Measurements from ENCODE around the gene FRMD8. TPM values are rescaled to one million over a fixed set of nuclear protein-coding genes. Genes with fewer than 3 reads are reported as not detected.

Gene FRMD8
- total RNA-seq, 1 experiment from 2014 or later = 40.2 TPM

- CTCF ChIA-PET = interaction anchor here (1.0 to 1.5 kb wide), 2 partner anchors 8 to 41 kb away, joined by 4 to 5 read pairs; no protein-coding TSS in a partner anchor
- Mint-ChIP-seq H3K4me1 (ENCODE audit: low read depth, unreplicated experiment) (peaks cover 54% of the 10 kb centered on the region), H3K9me3 (ENCODE audit: low read depth, unreplicated experiment) (no peaks in the 10 kb centered on the region), H3K36me3 (ENCODE audit: insufficient read depth, unreplicated experiment) (peaks cover 37% of the 10 kb centered on the region), H3K4me3 (ENCODE audit: low read depth, unreplicated experiment) (no peak overlapping the region), H3K27ac (ENCODE audit: unreplicated experiment) (peak overlapping the region; percentile 39), H3K27me3 (ENCODE audit: unreplicated experiment) (no peaks in the 10 kb centered on the region)
- DNase-seq = no peak
- BruUV-seq (replicated peaks) = no TSS peak
- intact Hi-C loops (cut with micrococcal nuclease; ENCODE audit: unreplicated experiment) = no loop called here
- no peak for TF ChIP-seq CTCF (IDR thresholded peaks at IDR 0.05; ENCODE audit: unreplicated experiment)
Observed at GRCh38 chr11:65378928-65379638, 7.4 kb upstream of the FRMD8 start.

GRCh38 chr11:65379698-65380459 is 6.6 kb upstream of the FRMD8 start:
- no peak for DNase-seq
- CTCF ChIA-PET = interaction anchor here (1.0 to 1.5 kb wide), 2 partner anchors 9 to 40 kb away, joined by 4 to 5 read pairs; no protein-coding TSS in a partner anchor
- H3K4me3 Mint-ChIP-seq (ENCODE audit: low read depth, unreplicated experiment) = peak overlapping the region; percentile 24
- peaks cover 62% of the 10 kb centered on the region for H3K4me1 Mint-ChIP-seq (ENCODE audit: low read depth, unreplicated experiment)
- no peak for TF ChIP-seq CTCF (IDR thresholded peaks at IDR 0.05; ENCODE audit: unreplicated experiment)
- no peaks in the 10 kb centered on the region for H3K27me3 Mint-ChIP-seq (ENCODE audit: unreplicated experiment)
- no peaks in the 10 kb centered on the region for H3K9me3 Mint-ChIP-seq (ENCODE audit: low read depth, unreplicated experiment)
- peak overlapping the region; percentile 81 for H3K27ac Mint-ChIP-seq (ENCODE audit: unreplicated experiment)
- peaks cover 45% of the 10 kb centered on the region for H3K36me3 Mint-ChIP-seq (ENCODE audit: insufficient read depth, unreplicated experiment)
- BruUV-seq (replicated peaks) = no TSS peak
- intact Hi-C loops (cut with micrococcal nuclease; ENCODE audit: unreplicated experiment) = loop anchor here (5.0 kb wide), 1 partner anchor 37 kb away; no protein-coding TSS in a partner anchor

DNA sequence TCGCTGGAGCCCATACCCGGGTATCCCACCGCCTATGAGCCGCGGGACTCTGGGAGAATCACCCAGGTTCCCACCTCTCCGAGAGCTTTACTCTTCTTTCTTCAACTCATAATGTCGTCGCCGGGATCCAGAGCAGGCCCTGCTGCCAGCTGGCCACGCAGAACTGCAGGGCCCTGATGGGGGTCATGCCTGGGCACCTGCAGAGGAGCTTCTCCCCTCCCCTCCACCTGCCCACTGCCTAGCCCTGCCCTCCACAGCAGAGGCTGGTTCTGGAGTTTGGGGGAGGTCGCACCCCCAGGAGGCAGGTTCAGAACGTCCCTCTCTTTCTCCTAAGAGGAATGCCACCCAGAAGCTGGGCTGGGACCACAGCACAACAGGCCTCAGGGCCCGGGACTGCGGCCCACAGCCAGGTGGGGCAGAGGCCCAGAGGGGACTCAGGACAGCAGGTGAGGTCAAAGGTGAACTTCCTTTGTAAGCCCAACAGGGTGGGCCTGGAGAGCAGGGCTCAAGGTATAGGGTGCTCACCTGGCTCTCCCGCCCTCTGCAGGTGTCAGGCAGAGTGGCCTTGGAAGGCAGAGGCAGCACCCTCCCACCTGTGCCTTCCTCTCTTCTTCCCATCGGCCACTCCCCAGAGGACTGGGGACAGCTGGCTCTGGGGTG is 5.8 kb upstream of the FRMD8 start:
- no peak overlapping the region for H3K4me3 Mint-ChIP-seq (ENCODE audit: low read depth, unreplicated experiment)
- peaks cover 47% of the 10 kb centered on the region for H3K36me3 Mint-ChIP-seq (ENCODE audit: insufficient read depth, unreplicated experiment)
- H3K4me1 Mint-ChIP-seq (ENCODE audit: low read depth, unreplicated experiment) = peaks cover 68% of the 10 kb centered on the region
- TF ChIP-seq CTCF (IDR thresholded peaks at IDR 0.05; ENCODE audit: unreplicated experiment) = no peak
- BruUV-seq (replicated peaks) = no TSS peak
- intact Hi-C loops (cut with micrococcal nuclease; ENCODE audit: unreplicated experiment) = loop anchor here (5.0 kb wide), 1 partner anchor 37 kb away; no protein-coding TSS in a partner anchor
- DNase-seq = no peak
- CTCF ChIA-PET = interaction anchor here (0.5 to 3.1 kb wide), 3 partner anchors 10 to 127 kb away, joined by 3 to 12 read pairs (median 5); no protein-coding TSS in a partner anchor
- no peaks in the 10 kb centered on the region for H3K27me3 Mint-ChIP-seq (ENCODE audit: unreplicated experiment)
- H3K9me3 Mint-ChIP-seq (ENCODE audit: low read depth, unreplicated experiment) = no peaks in the 10 kb centered on the region
- H3K27ac Mint-ChIP-seq (ENCODE audit: unreplicated experiment) = peak overlapping the region; percentile 81

GRCh38 chr11:65381716-65382032 is 4.8 kb upstream of the FRMD8 start:
- H3K36me3 Mint-ChIP-seq (ENCODE audit: insufficient read depth, unreplicated experiment) = peaks cover 56% of the 10 kb centered on the region
- no TSS peak for BruUV-seq (replicated peaks)
- DNase-seq = no peak
- CTCF ChIA-PET = interaction anchor here (0.6 to 3.1 kb wide), 10 partner anchors 9 to 144 kb away, joined by 3 to 12 read pairs (median 4); partner anchors contain the start of genes DPF2 and SCYL1
- H3K4me3 Mint-ChIP-seq (ENCODE audit: low read depth, unreplicated experiment) = peak overlapping the region; percentile 58
- no peaks in the 10 kb centered on the region for H3K9me3 Mint-ChIP-seq (ENCODE audit: low read depth, unreplicated experiment)
- peak overlapping the region; percentile 81 for H3K27ac Mint-ChIP-seq (ENCODE audit: unreplicated experiment)
- peaks cover 68% of the 10 kb centered on the region for H3K4me1 Mint-ChIP-seq (ENCODE audit: low read depth, unreplicated experiment)
- intact Hi-C loops (cut with micrococcal nuclease; ENCODE audit: unreplicated experiment) = loop anchor here (1.0 to 5.0 kb wide), 3 partner anchors 36 to 129 kb away; no protein-coding TSS in a partner anchor
- TF ChIP-seq CTCF (IDR thresholded peaks at IDR 0.05; ENCODE audit: unreplicated experiment) = no peak
- H3K27me3 Mint-ChIP-seq (ENCODE audit: unreplicated experiment) = no peaks in the 10 kb centered on the region

Measured in Calu3 (cell line).